NCI-H226 (cell line): ENCODE data around the gene SHISA6.

Experiments
- DNase-seq: peaks from one replicate; pipeline ENCODE4 v3.0.0-alpha.2; 2015

SHISA6 gene

DNA sequence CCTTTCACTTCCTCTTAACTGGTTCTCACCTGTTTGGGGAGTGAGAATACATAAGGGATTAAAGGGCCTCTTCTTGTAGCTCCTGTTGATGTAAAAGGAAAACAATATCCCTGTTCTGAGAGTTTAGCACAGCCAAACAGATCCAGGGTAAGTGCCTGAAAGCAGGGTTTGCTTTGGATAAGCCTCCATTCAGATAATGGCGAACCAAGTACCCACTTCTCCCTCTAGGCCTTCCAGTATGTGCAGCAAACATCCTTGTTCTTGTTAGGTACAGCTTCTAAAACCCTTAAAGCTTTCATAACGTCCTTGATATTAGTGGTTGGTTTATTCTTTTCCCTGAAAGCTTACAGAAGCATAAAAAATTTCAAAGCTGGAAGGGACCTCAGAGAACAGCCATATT lies 226.6 kb downstream of the SHISA6 start:
- DNase-seq: no peak

- no peak for DNase-seq
These were observed 244.5 kb downstream of the SHISA6 start for GRCh38 chr17:11485336-11486100.

GRCh38 chr17:11486101-11486867 lies 245.3 kb downstream of the SHISA6 start:
- DNase-seq: no peak

DNA sequence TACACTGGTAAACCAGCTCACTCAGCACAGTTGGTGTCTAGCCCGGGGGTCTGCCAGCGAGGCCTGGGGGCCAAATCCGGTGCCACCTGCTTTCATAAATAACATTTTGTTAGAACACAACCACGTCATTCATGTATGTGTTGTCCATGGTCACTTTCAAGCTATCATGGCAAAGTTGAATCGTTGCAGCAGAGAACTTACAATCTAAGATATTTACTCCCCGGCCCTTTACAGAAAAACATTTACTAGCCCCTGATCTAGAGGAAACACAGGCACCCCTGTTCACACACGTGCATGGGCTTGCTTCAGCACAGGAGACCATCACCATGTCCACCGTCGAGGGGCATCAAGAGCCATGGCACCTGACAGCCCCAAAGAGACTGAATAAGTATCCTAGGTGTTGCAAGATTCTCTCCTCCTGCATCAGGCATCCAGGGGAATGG lies 245.9 kb downstream of the SHISA6 start:
- DNase-seq: no peak

- DNase-seq: no peak
These were observed 246.5 kb downstream of the SHISA6 start for GRCh38 chr17:11487469-11487868.

GRCh38 chr17:11488407-11488806 lies 247.4 kb downstream of the SHISA6 start:
- DNase-seq: no peak

- no peak for DNase-seq
These were observed 249.2 kb downstream of the SHISA6 start for GRCh38 chr17:11490171-11490755.

DNA sequence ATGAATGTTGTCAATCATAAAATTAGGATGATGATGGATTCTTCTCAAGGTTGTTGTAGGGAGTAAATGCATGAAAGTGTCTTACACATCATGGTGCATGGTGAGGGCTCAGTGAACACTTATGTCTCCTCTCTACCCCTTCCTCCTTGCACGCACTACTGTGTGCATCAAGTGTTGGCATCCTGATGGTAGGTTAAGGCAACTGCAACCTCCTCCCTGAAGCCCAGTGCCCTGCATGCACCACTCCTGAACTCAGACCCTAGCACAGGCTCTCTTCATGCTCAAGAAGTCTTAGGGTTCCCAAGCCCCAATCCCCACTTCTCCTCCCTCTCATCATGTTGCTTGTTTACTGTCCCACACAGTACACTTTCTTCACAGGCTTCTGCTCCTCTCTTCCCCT lies 251.5 kb downstream of the SHISA6 start:
- DNase-seq: no peak

- DNase-seq: no peak
These were observed 252.9 kb downstream of the SHISA6 start for GRCh38 chr17:11493936-11494335.

GRCh38 chr17:11495613-11496012 lies 254.6 kb downstream of the SHISA6 start:
- DNase-seq: no peak

DNA sequence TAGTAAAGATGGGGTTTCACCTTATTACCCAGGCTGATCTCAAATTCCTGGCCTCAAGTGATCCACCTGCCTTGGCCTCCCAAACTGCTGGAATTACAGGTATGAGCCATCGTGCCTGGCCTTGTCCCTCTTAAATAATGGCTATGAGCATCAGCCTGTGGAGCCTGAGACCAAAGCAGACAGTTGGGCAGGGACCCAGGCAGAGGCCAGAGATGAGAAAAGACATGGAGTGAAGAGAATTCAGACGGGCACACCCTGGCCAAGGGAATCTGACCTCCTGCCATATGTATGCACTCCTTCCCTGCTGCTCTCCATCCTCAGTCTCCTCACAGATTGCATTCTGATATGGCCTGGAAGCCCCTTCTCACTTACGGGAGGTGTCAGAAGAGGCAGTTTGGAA lies 258.9 kb downstream of the SHISA6 start:
- no peak for DNase-seq

GRCh38 chr17:11503308-11504035 lies 262.5 kb downstream of the SHISA6 start:
- no peak for DNase-seq

GRCh38 chr17:11506635-11507034 lies 265.6 kb downstream of the SHISA6 start:
- no peak for DNase-seq

DNA sequence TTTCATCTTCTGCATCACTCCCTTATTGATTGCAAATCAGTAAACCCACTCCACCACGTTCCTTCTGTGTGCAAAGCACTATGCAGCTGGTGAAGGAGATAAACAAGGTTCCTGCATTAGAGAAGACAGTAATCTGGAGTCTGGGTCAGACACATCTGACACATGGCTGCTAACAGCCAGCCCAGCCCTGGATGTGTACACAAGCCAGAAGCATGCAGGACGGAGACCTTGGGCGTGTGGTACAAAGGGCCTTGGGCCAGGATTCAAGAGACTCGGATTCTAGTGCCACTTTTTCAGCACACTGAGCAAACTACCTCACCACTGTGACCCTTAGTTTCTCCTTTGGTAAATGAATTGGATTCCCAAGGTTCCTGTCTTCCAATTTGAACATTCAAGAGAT lies 270.7 kb downstream of the SHISA6 start:
- no peak for DNase-seq

DNA sequence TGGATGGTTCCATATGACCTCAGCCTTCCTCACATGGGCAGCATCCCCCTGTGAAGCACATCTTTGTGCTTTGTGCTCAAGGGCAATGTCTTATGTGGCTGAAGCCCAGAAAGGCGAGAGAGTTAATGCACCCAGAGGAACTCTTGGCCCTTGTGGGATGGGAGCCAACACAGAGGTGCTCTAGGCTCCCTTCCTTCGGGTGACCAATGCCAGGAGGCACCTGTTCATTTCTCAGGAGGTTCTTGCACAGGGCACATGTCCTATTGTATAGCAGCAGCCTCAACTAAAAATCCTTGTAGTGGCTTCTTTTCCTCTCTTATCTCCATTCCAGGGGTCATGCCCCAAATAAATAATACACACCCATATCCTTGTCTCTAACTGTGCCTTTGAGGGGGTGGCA lies 273.6 kb downstream of the SHISA6 start:
- DNase-seq: no peak

GRCh38 chr17:11514981-11515680 lies 274.1 kb downstream of the SHISA6 start:
- no peak for DNase-seq

- no peak for DNase-seq
These were observed 274.9 kb downstream of the SHISA6 start for GRCh38 chr17:11515901-11516300.

GRCh38 chr17:11535231-11535630 lies 294.2 kb downstream of the SHISA6 start:
- no peak for DNase-seq

GRCh38 chr17:11538366-11538765 lies 297.4 kb downstream of the SHISA6 start:
- no peak for DNase-seq

DNA sequence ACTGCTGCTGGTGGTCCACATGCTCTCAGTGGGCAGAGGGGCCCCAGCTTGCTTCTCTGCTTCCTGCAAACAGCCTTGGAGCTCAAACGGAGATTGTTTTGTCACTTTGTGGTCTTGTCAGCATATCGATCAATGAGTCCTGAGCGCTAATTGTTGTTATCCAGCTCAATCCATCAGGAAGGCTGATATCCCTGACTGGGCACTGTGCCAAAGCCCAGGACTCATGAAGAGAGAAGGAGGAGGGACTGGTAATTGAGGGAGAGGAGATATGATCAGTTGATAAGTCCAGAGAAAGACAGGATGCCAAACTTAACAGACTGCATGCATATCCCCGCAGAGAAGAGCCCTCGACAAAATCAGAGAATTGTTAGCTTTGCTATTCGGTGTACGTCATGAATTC lies 298.6 kb downstream of the SHISA6 start:
- DNase-seq: no peak

DNA sequence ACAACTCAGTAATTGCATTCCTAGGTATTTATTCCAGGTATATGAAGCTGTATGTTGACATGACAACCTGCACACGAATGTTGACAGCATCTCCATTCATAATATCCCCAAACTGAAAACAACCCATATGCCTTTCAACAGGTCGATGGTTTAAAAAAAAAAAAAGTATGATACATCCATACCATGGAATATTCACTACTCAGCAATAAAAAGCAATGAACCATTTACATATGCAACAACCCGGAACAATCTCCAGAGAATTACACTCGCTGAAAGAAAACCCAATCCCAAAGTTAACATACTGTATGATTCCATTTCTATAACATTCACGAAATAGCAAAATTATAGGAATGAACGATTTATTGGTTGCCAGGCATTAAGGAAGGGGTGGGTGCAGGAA lies 304.0 kb downstream of the SHISA6 start:
- no peak for DNase-seq

DNA sequence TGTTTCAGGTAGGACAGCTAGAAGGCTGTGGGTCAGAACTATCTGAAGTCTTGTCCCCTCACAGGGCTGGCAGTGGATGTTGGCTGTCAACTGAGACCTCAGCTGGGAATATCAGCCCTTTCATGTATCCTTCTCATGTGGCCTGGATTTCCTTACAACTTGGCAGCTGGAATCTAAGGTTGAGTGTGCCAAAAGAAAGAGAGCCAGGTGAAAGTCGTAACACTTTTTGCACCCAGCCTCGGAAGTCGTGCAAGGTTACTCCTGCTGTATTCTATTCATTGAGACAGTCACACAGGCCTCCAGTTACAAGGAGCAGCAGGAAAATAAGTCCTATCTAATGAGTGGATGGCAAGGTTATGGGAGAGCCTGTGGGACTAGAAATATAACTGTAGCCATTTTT lies 304.7 kb downstream of the SHISA6 start:
- no peak for DNase-seq

GRCh38 chr17:11547853-11548252 lies 306.8 kb downstream of the SHISA6 start:
- no peak for DNase-seq
